CD4-positive, CD25-positive, alpha-beta regulatory T cell (primary cell): ENCODE measurements around the gene MDM1. TPM values are rescaled to one million over a fixed set of nuclear protein-coding genes. Genes with fewer than 3 reads are reported as not detected.
A peak's percentile ranks its signal among the peaks of the same experiment; 100 is the strongest.

ENCODE experiments used
- ATAC-seq, 2 donors: fragments of 150-1000 bp; cut with Tn5 transposase; one replicate each; pipeline ENCODE4 v1.10.0; 2021; ENCODE audit warnings: low read depth in 2 of 2, moderate number of reproducible peaks in 2 of 2, moderate library complexity in 1 of 2
- DNase-seq, 3 donors: peaks; one replicate each; pipeline versions ENCODE4 v3.0.0 to v3.0.0-alpha.2; 2012 to 2022; ENCODE audit warnings: mixed read lengths in 1 of 3
- H3K27ac ChIP-seq: one replicate; pipeline ENCODE4 v1.7.0; 2013; ENCODE audit warnings: mild to moderate bottlenecking, low read length; ENCODE audit not compliant: insufficient read depth, poor library complexity, severe bottlenecking
- H3K27me3 ChIP-seq: one replicate; pipeline ENCODE4 v1.7.0; 2013; ENCODE audit warnings: low read length; ENCODE audit not compliant: control insufficient read depth, insufficient read depth
- H3K36me3 ChIP-seq: one replicate; pipeline ENCODE4 v1.7.0; 2013; ENCODE audit warnings: mild to moderate bottlenecking, low read length, moderate library complexity; ENCODE audit not compliant: control insufficient read depth, insufficient read depth
- H3K4me1 ChIP-seq: 2 replicates; pipeline ENCODE4 v1.7.0; 2013; ENCODE audit warnings: mild to moderate bottlenecking, low read length; ENCODE audit not compliant: insufficient read depth, control insufficient read depth, poor library complexity, severe bottlenecking
- H3K4me3 ChIP-seq: one replicate; pipeline ENCODE4 v1.7.0; 2013; ENCODE audit warnings: low read depth, mild to moderate bottlenecking, low read length, moderate library complexity
- H3K9me3 ChIP-seq, 2 experiments: 1 replicate in 1 of 2; 2 replicates in 1 of 2; pipeline ENCODE4 v1.7.0; 2013; ENCODE audit warnings: low read length in 2 of 2, mild to moderate bottlenecking in 1 of 2, moderate library complexity in 1 of 2; ENCODE audit not compliant: control insufficient read depth in 2 of 2
- H3K27ac Mint-ChIP-seq, 3 donors: one replicate each; pipeline ENCODE4 v1.8.0; 2020 to 2022; ENCODE audit warnings: mild to moderate bottlenecking in 3 of 3, mixed read lengths in 3 of 3, moderate library complexity in 2 of 3
- H3K27me3 Mint-ChIP-seq: one replicate; pipeline ENCODE4 v1.8.0; 2022; ENCODE audit warnings: mild to moderate bottlenecking, mixed read lengths
- H3K36me3 Mint-ChIP-seq: one replicate; pipeline ENCODE4 v1.8.0; 2020; ENCODE audit warnings: mixed read lengths
- H3K4me1 Mint-ChIP-seq, 4 donors: one replicate each; pipeline ENCODE4 v1.8.0; 2020 to 2022; ENCODE audit warnings: mixed read lengths in 4 of 4, mild to moderate bottlenecking in 1 of 4
- H3K4me3 Mint-ChIP-seq, 4 donors: one replicate each; pipeline ENCODE4 v1.8.0; 2020 to 2022; ENCODE audit warnings: mild to moderate bottlenecking in 4 of 4, mixed read lengths in 4 of 4, moderate library complexity in 3 of 4
- H3K9me3 Mint-ChIP-seq, 7 donors: one replicate each; pipeline ENCODE4 v1.8.0; 2020 to 2022; ENCODE audit warnings: mixed read lengths in 7 of 7, mild to moderate bottlenecking in 3 of 7, moderate library complexity in 2 of 7
- polyA plus RNA-seq, 4 donors: library from polyadenylated mRNA; unstranded; fragments of 300-500 nt; fragmentation: Illumina TruSeq; gene quantifications; one replicate each; pipeline ENCODE4 v1.2.3, GENCODE V29; 2021
- total RNA-seq: library from RNA; stranded (reverse); gene quantifications from one replicate; pipeline ENCODE4 v1.2.3, GENCODE V29; 2022

Gene MDM1
- total and polyA plus RNA-seq, 5 donors from 2014 or later: 13.4 to 21.2 (median 16.4) TPM

DNA sequence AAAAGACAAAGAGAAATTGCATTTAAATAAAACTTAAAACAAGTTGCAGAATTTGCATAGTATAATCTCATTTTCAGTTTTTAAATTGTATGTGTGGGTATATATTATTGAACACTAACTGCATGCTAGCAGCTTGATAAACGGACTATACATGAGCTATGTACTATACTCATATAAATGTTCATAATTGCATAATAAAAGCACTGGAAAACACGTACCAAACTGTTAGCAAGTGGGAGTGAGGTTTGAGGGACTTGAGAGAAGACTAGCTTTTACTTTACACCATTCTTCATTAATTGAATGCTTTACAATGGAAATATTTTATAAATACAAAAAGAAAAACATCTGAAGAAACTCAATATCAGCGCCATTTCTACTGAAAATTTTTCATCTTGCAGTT lies 32.2 kb upstream of the MDM1 start:
- H3K27ac ChIP-seq: peak overlapping the region; percentile 87
- H3K27ac Mint-ChIP-seq: peak overlapping the region; percentile 92 to 100 (median 93)
- H3K27me3 ChIP-seq: no peaks in the 10 kb centered on the region
- peaks cover 38 to 71% (median 57%) of the 10 kb centered on the region in 4 donors for H3K4me1 Mint-ChIP-seq
- no peaks in the 10 kb centered on the region for H3K9me3 ChIP-seq
- no peak for DNase-seq
- no peaks in the 10 kb centered on the region for H3K36me3 ChIP-seq
- H3K4me1 ChIP-seq: peaks cover 54% of the 10 kb centered on the region
- H3K4me3 ChIP-seq: peak overlapping the region; percentile 79
- no peaks in the 10 kb centered on the region for H3K27me3 Mint-ChIP-seq
- H3K4me3 Mint-ChIP-seq: peak overlapping the region; percentile 17 to 83 (median 79)
- peaks cover 0 to 2% (median 0%) of the 10 kb centered on the region in 7 donors for H3K9me3 Mint-ChIP-seq
- no peak for ATAC-seq
- no peaks in the 10 kb centered on the region for H3K36me3 Mint-ChIP-seq

DNA sequence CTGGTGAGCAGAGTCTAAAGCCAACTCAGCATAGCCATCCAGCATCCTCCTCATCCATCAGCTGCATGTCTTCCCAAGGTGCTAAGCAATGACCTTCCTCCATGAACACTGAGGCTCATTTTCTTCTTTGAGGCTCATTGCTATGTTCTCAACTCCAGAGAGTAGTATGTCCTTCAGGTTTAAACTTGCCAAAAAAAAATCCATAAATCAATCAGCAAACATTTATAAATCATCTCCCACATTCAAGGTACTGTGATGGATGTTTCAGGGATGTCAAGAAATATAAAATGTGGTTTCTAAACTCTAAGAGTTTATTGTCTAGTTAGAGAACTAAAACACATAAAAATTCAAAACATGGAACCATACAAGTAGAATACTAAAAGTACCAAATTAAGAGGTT lies 29.8 kb upstream of the MDM1 start:
- Histone ChIP-seq H3K4me3 (no peak overlapping the region), H3K9me3 (no peaks in the 10 kb centered on the region), H3K27ac (no peak overlapping the region), H3K36me3 (no peaks in the 10 kb centered on the region), H3K27me3 (no peaks in the 10 kb centered on the region), H3K4me1 (peaks cover 42% of the 10 kb centered on the region)
- Mint-ChIP-seq H3K4me1 (peaks cover 36 to 56% (median 48%) of the 10 kb centered on the region in 4 donors), H3K4me3 (no peak overlapping the region), H3K27ac (peak overlapping the region in 2 of 3 donors; percentile 4 to 57), H3K36me3 (no peaks in the 10 kb centered on the region), H3K27me3 (no peaks in the 10 kb centered on the region), H3K9me3 (no peaks in the 10 kb centered on the region)
- ATAC-seq (no peak), DNase-seq (no peak)

DNA sequence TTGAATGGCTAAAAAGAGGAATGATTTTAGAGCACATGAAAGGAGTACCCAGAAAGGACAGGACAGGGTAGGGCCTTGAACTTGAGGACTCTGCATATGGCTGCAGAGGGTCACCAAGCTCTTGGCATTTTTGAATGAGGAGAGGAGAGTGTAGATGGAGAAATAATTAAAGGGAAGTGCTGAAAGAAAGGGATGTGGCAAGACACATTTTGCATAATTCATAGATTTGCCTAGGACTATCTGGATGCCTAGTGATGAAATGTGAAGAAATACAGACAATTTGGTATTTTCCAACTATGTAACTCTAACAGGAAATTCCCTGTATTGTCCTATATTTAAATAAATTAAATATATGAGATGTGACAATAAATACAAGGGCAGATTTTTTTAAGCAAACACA lies 27.5 kb upstream of the MDM1 start:
- ATAC-seq (no peak), DNase-seq (no peak)
- H3K4me3 ChIP-seq: no peak overlapping the region
- no peaks in the 10 kb centered on the region for H3K9me3 ChIP-seq
- H3K27ac ChIP-seq: no peak overlapping the region
- H3K27ac Mint-ChIP-seq: peak overlapping the region in 1 of 3 donors; percentile 29
- no peaks in the 10 kb centered on the region for H3K27me3 Mint-ChIP-seq
- peaks cover 22 to 36% (median 30%) of the 10 kb centered on the region in 4 donors for H3K4me1 Mint-ChIP-seq
- H3K36me3 ChIP-seq: no peaks in the 10 kb centered on the region
- H3K9me3 Mint-ChIP-seq: no peaks in the 10 kb centered on the region
- H3K36me3 Mint-ChIP-seq: no peaks in the 10 kb centered on the region
- no peaks in the 10 kb centered on the region for H3K27me3 ChIP-seq
- H3K4me1 ChIP-seq: peaks cover 19% of the 10 kb centered on the region
- peak overlapping the region in 1 of 4 donors; percentile 17 for H3K4me3 Mint-ChIP-seq

DNA sequence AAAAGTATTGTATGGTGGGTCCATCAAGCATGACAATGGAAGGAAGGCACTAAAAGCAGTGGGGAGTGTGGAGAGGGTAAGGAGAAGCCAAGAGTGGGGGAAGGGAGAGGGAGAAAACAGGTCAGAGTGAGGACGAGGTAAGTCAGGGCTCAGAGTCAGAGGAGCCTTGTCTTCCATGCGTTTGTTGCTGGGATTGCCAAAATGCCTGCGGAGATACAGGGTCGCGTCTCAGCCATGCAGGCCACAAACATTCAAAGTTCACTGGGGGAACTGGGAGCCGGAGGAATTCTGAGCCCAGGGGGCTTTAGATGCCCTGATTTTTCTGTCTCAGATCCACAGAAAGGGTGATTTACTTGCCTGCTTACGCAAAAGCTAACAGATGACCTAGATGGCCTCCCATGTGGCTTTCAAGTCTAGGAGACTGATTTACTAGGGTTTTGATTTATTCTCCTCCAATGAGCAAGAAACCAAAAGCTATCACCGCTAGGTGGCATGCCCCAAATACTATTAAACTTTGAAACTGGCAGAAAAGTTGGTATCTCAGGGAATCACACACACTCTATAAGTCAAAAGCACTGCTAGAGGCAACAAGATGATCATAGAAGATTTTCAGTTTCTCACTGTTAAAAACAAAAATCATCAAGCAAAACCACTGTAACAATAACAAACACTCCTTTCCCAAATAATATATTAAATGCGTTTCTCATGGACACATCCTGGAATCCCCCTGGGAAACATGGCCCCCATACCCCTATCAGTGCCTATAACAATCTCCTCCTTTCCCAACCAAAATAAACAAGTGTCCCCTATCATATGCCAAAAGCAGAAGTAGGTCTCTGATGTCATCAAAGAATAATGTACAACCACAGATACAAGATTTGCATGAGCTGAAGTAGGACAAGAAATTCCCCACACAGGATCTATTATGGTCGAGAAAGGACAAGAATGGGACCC lies 26.6 kb upstream of the MDM1 start:
- peak; percentile 77 to 90 for ATAC-seq
- DNase-seq: peak; percentile 35 to 88 (median 75)
- H3K9me3 ChIP-seq: no peaks in the 10 kb centered on the region
- Mint-ChIP-seq H3K36me3 (no peaks in the 10 kb centered on the region), H3K27ac (peak overlapping the region; percentile 23 to 78 (median 67)), H3K27me3 (peaks cover 3% of the 10 kb centered on the region), H3K4me1 (peaks cover 16 to 28% (median 22%) of the 10 kb centered on the region in 4 donors), H3K4me3 (peak overlapping the region in 2 of 4 donors; percentile 17 to 48), H3K9me3 (no peaks in the 10 kb centered on the region)
- no peak overlapping the region for H3K4me3 ChIP-seq
- no peak overlapping the region for H3K27ac ChIP-seq
- H3K27me3 ChIP-seq: no peaks in the 10 kb centered on the region
- H3K4me1 ChIP-seq: peaks cover 10% of the 10 kb centered on the region
- H3K36me3 ChIP-seq: no peaks in the 10 kb centered on the region

DNA sequence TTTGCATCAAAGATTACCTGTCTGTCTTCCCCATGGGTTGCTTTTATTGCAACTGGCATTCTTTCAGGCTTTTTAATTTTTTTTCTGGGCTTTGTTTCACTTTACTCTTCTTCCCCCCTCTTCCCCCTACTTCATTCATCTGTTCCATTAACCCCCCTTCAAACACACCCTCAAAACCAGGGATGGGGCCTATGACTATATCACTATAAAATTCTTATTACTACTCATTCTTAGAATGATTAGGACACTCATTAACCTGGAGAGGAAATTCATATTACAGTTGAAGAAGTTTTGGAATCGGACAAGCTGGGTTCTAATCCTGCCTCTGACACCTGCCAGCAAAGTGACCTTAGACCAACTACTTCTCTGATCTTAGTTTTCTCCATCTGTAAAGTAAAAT lies 24.8 kb upstream of the MDM1 start:
- no peak for DNase-seq
- Histone ChIP-seq H3K9me3 (no peaks in the 10 kb centered on the region), H3K4me1 (peaks cover 5% of the 10 kb centered on the region), H3K36me3 (no peaks in the 10 kb centered on the region), H3K4me3 (no peak overlapping the region), H3K27ac (no peak overlapping the region), H3K27me3 (no peaks in the 10 kb centered on the region)
- Mint-ChIP-seq H3K4me1 (peaks cover 4 to 16% (median 12%) of the 10 kb centered on the region in 4 donors), H3K27ac (no peak overlapping the region), H3K9me3 (no peaks in the 10 kb centered on the region), H3K36me3 (no peaks in the 10 kb centered on the region), H3K4me3 (no peak overlapping the region), H3K27me3 (peaks cover 8% of the 10 kb centered on the region)
- ATAC-seq: no peak

DNA sequence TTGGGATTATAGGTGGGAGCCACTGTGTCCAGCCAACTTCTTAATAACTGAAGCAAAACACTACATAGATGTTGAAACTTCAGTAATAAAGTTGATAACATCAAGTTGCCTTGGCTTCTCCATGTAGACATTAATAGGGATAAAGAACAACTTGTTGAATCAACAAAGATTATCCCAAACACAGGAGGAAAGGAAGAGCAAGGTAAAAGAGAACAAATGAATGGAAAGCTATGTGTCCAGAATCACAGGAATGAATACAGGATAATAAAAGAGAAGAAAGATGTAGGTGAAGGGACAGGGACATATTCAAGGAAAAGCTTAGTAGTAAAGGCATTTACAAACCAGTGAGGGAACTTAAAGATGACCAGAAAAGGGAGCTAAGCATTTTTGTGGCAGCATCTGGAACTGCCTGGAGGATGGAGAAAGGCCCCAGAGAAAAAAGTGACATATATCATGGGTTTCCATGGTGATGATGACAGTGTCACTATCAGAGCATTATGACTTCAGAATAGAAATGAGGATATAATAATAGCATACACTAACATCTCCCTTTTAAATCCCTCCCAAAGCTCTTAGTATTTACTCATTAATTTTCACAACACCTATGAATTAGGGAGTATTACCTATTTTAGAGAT lies 24.0 kb upstream of the MDM1 start:
- no peak overlapping the region for H3K4me3 Mint-ChIP-seq
- no peak overlapping the region for H3K4me3 ChIP-seq
- no peaks in the 10 kb centered on the region for H3K27me3 ChIP-seq
- peaks cover 5% of the 10 kb centered on the region for H3K4me1 ChIP-seq
- no peaks in the 10 kb centered on the region for H3K9me3 ChIP-seq
- no peaks in the 10 kb centered on the region for H3K36me3 ChIP-seq
- H3K27me3 Mint-ChIP-seq: peaks cover 8% of the 10 kb centered on the region
- H3K9me3 Mint-ChIP-seq: no peaks in the 10 kb centered on the region
- no peak overlapping the region for H3K27ac ChIP-seq
- DNase-seq (no peak), ATAC-seq (no peak)
- H3K4me1 Mint-ChIP-seq: peaks cover 4 to 16% (median 11%) of the 10 kb centered on the region in 4 donors
- no peak overlapping the region for H3K27ac Mint-ChIP-seq
- H3K36me3 Mint-ChIP-seq: no peaks in the 10 kb centered on the region

DNA sequence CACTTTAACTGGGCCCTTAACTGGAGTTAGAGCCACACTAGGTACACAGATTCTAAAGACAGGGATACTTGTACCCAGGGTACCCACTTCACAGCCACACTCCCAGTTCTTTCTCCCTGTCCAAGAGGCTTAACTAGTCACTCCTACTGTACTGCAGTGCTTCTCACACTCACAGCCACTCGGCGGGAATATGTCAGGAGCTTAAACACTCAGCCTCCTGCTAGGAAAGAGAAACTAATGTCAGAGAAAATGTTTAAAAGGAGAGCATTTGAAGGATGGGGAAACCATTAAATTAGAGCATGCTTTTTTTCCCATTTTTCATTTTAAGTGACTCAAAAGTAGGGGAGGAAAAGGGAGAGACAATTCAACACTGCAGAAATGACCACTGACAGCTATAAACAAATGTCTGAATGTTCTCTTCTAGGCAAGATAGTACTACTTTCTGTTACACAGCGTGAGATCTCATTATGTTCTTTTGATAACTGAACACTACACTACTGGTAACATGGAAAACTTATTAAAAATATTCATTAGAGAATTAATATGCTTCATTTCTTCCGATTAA lies 22.9 kb upstream of the MDM1 start:
- Mint-ChIP-seq H3K9me3 (peaks cover 0 to 2% (median 0%) of the 10 kb centered on the region in 7 donors), H3K27ac (no peak overlapping the region), H3K4me3 (no peak overlapping the region), H3K27me3 (peaks cover 18% of the 10 kb centered on the region), H3K36me3 (no peaks in the 10 kb centered on the region), H3K4me1 (peaks cover 4 to 12% (median 10%) of the 10 kb centered on the region in 4 donors)
- Histone ChIP-seq H3K4me1 (peaks cover 5% of the 10 kb centered on the region), H3K36me3 (no peaks in the 10 kb centered on the region), H3K27me3 (peaks cover 4% of the 10 kb centered on the region), H3K27ac (no peak overlapping the region), H3K9me3 (no peaks in the 10 kb centered on the region), H3K4me3 (no peak overlapping the region)
- no peak for ATAC-seq
- DNase-seq: no peak
